Measurements from ENCODE around the gene SDK2.
"Not testable (repeated sequence)": the region's sequence is repeated elsewhere in the genome, so short reads cannot be mapped to it uniquely, and the experiment has no call there.

SDK2 gene

GRCh38 chr17:73453494-73453893 lies 190.8 kb downstream of the SDK2 start:
- DNase-seq (ENCODE audit: low spot score), result not testable (repeated sequence)

- no peak for DNase-seq (ENCODE audit: low spot score)
Measured at GRCh38 chr17:73453090-73453489, 191.2 kb downstream of the SDK2 start.

GRCh38 chr17:73452009-73452408 lies 192.2 kb downstream of the SDK2 start:
- no peak for DNase-seq (ENCODE audit: low spot score)

GRCh38 chr17:73447319-73447718 lies 196.9 kb downstream of the SDK2 start:
- no peak for DNase-seq (ENCODE audit: low spot score)

GRCh38 chr17:73446617-73447016 lies 197.6 kb downstream of the SDK2 start:
- DNase-seq (ENCODE audit: low spot score), result no peak

- no peak for DNase-seq (ENCODE audit: low spot score)
Measured at GRCh38 chr17:73445466-73445865, 198.8 kb downstream of the SDK2 start.

- no peak for DNase-seq (ENCODE audit: low spot score)
Measured at GRCh38 chr17:73444021-73444420, 200.2 kb downstream of the SDK2 start.

- no peak for DNase-seq (ENCODE audit: low spot score)
Measured at GRCh38 chr17:73439597-73439996, 204.6 kb downstream of the SDK2 start.

GRCh38 chr17:73437826-73438225 lies 206.4 kb downstream of the SDK2 start:
- DNase-seq (ENCODE audit: low spot score), result no peak

- DNase-seq (ENCODE audit: low spot score), result no peak
Measured at GRCh38 chr17:73436954-73437353, 207.3 kb downstream of the SDK2 start.

GRCh38 chr17:73435412-73435811 lies 208.8 kb downstream of the SDK2 start:
- DNase-seq (ENCODE audit: low spot score), result no peak

- DNase-seq (ENCODE audit: low spot score), result no peak
Measured at GRCh38 chr17:73434154-73434553, 210.1 kb downstream of the SDK2 start.

GRCh38 chr17:73433501-73433900 lies 210.7 kb downstream of the SDK2 start:
- DNase-seq (ENCODE audit: low spot score), result no peak

- DNase-seq (ENCODE audit: low spot score), result no peak
Measured at GRCh38 chr17:73432624-73433190, 211.5 kb downstream of the SDK2 start.

GRCh38 chr17:73431401-73432205 lies 212.6 kb downstream of the SDK2 start:
- DNase-seq (ENCODE audit: low spot score), result no peak

GRCh38 chr17:73430848-73431247 lies 213.4 kb downstream of the SDK2 start:
- DNase-seq (ENCODE audit: low spot score), result no peak

GRCh38 chr17:73430165-73430680 lies 214.0 kb downstream of the SDK2 start:
- DNase-seq (ENCODE audit: low spot score), result no peak

GRCh38 chr17:73429440-73430164 lies 214.6 kb downstream of the SDK2 start:
- DNase-seq (ENCODE audit: low spot score), result peak; percentile 65

GRCh38 chr17:73427198-73427597 lies 217.0 kb downstream of the SDK2 start:
- no peak for DNase-seq (ENCODE audit: low spot score)

- no peak for DNase-seq (ENCODE audit: low spot score)
Measured at GRCh38 chr17:73424571-73424970, 219.7 kb downstream of the SDK2 start.

- DNase-seq (ENCODE audit: low spot score), result no peak
Measured at GRCh38 chr17:73423806-73424205, 220.4 kb downstream of the SDK2 start.

GRCh38 chr17:73423159-73423715 lies 221.0 kb downstream of the SDK2 start:
- DNase-seq (ENCODE audit: low spot score), result no peak

- DNase-seq (ENCODE audit: low spot score), result no peak
Measured at GRCh38 chr17:73422121-73422520, 222.1 kb downstream of the SDK2 start.
